GM23248 (cell line): ENCODE data around the gene ARAP1. TPM values are rescaled to one million over a fixed set of nuclear protein-coding genes. Genes with fewer than 3 reads are reported as not detected.

Experiments used
- DNase-seq: peaks from one replicate; pipeline ENCODE4 v3.0.0-alpha.2; 2015
- H2AFZ ChIP-seq: fragments of 200-600 bp; sonication (generic); 2 replicates; pipeline ENCODE4 v1.6.1; 2016; ENCODE audit warnings: antibody characterized with exemption
- H3F3A ChIP-seq: fragments of 200-600 bp; sonication (generic); 2 replicates; pipeline ENCODE4 v1.6.1; 2016; ENCODE audit warnings: mild to moderate bottlenecking, antibody characterized with exemption, mixed run types; ENCODE audit not compliant: insufficient read depth
- H3K27ac ChIP-seq: fragments of 200-600 bp; sonication (generic); 2 replicates; pipeline ENCODE4 v1.5.1; 2016; ENCODE audit warnings: mild to moderate bottlenecking
- H3K27me3 ChIP-seq: fragments of 200-600 bp; sonication (generic); replicated peaks from 2 replicates; pipeline ENCODE4 v1.6.1; 2016; ENCODE audit warnings: mild to moderate bottlenecking; ENCODE audit not compliant: insufficient read depth
- H3K36me3 ChIP-seq: fragments of 200-600 bp; sonication (generic); 2 replicates; pipeline ENCODE4 v1.6.1; 2016; ENCODE audit warnings: low read depth, mild to moderate bottlenecking
- H3K4me1 ChIP-seq: fragments of 200-600 bp; sonication (generic); 2 replicates; pipeline ENCODE4 v1.6.1; 2016; ENCODE audit warnings: mild to moderate bottlenecking; ENCODE audit not compliant: insufficient read depth
- H3K4me2 ChIP-seq: fragments of 200-600 bp; sonication (generic); one replicate; pipeline ENCODE4 v1.6.1; 2016; ENCODE audit warnings: mild to moderate bottlenecking; ENCODE audit not compliant: unreplicated experiment
- H3K4me3 ChIP-seq: fragments of 200-600 bp; sonication (generic); 2 replicates; pipeline ENCODE4 v1.5.1; 2016; ENCODE audit warnings: mild to moderate bottlenecking
- H3K79me2 ChIP-seq: fragments of 200-600 bp; sonication (generic); 2 replicates; pipeline ENCODE4 v1.6.1; 2016; ENCODE audit warnings: mild to moderate bottlenecking; ENCODE audit not compliant: insufficient read depth
- H3K9ac ChIP-seq: fragments of 200-600 bp; sonication (generic); 2 replicates; pipeline ENCODE4 v1.6.1; 2016; ENCODE audit warnings: mild to moderate bottlenecking
- H3K9me2 ChIP-seq: fragments of 200-600 bp; sonication (generic); 2 replicates; pipeline ENCODE4 v1.6.1; 2016; ENCODE audit warnings: mixed run types, mild to moderate bottlenecking, moderate library complexity; ENCODE audit not compliant: insufficient read depth
- H3K9me3 ChIP-seq: fragments of 200-600 bp; sonication (generic); one replicate; pipeline ENCODE4 v1.6.1; 2017; ENCODE audit warnings: low read depth
- H4K20me1 ChIP-seq: fragments of 200-600 bp; sonication (generic); 2 replicates; pipeline ENCODE4 v1.6.0; 2016; ENCODE audit not compliant: insufficient read depth
- EZH2 ChIP-seq: fragments of 200-600 bp; sonication (generic); IDR thresholded peaks from 2 replicates; pipeline ENCODE4 v1.6.1; 2018; ENCODE audit warnings: antibody characterized with exemption, mild to moderate bottlenecking; ENCODE audit not compliant: insufficient read depth, poor library complexity, severe bottlenecking
- EZH2phosphoT487 ChIP-seq: fragments of 200-600 bp; sonication (generic); IDR thresholded peaks from 2 replicates; pipeline ENCODE4 v1.6.1; 2018; ENCODE audit warnings: antibody characterized with exemption, moderate library complexity, mild to moderate bottlenecking, low read depth; ENCODE audit not compliant: insufficient read depth
- WGBS, 2 experiments: methylation state at CpG; one replicate each; pipeline ENCODE4 v1.1.6; 2015 to 2017; ENCODE audit warnings: low lambda C conversion rate in 2 of 2, low coverage in 1 of 2; ENCODE audit errors: missing lambda C conversion rate in 2 of 2; 5-methylcytosine and 5-hydroxymethylcytosine counted together
- in situ Hi-C: fragments of 300-500 bp; cut with MboI; formaldehyde crosslinking; loops from 2 replicates; pipeline ENCODE4 v1.15.0; 2020
- polyA plus RNA-seq: library from polyadenylated mRNA; unstranded; fragments of >200 nt; fragmentation: Nextera tagmentation; extraction: Ambion mirVana; gene quantifications from 2 replicates; pipeline ENCODE4 v1.2.1, GENCODE V29; 2016
- total RNA-seq: library from RNA; depleted of rRNA; stranded (reverse); fragments of >200 nt; shearing (Covaris generic); gene quantifications from 2 replicates; pipeline ENCODE4 v1.2.3, GENCODE V29; 2014

The ARAP1 gene
- total and polyA plus RNA-seq, 2 experiments from 2014 or later = 41.5 to 73.9 TPM

DNA sequence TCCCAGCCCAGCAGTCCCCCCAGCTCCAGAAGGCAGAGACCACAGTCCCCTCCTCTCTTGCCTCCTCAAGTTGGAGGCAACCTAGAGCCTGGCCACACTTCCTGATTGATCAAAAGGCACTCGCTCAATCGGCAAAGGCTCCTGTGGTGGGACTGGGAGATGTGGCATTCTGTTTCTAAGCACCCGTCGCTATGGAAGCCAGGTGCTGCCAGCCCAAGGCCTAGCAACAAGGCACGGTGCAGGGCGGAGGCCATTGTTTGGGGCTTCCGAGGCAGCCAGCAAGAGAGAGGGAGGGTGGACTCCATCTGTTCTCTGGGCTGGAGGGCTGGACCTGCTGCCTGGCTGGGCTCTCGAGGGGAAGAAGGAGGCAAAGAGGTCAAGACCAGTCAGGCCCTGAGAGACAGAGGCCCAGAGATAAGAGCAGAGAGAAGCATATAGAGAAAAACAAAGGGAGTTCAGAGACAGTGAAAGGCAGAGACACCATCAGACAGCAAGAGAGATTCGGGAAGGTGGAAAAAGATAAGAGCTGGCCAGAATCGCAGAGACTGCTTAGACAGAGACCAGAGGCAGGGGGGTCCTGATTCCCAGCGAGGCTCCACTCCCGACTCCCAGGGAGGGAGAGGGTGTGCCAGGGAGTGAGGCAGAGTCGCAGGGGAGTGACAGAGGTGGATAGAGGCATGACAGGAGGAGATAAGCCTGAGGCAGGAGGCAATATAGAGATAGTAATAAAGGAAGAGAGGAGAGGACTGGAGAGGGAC, 99.2 kb downstream of the ARAP1 start:
- no peaks in the 10 kb centered on the region for H3K9me3 ChIP-seq
- TF ChIP-seq EZH2phosphoT487 (no peak), EZH2 (no peak)
- no peaks in the 10 kb centered on the region for H4K20me1 ChIP-seq
- no peak for DNase-seq
- 56 to 58% methylated on average over 13 of the region's 13 CpGs for WGBS, 2 experiments
- in situ Hi-C loops = no loop called here
- 0 out of 2 replicates have a peak, but pooled peaks cover 3% of the 10 kb centered on the region for H3K27me3 ChIP-seq
- no peak overlapping the region for H3K4me3 ChIP-seq
- H3K27ac ChIP-seq = no peak overlapping the region
- H3K4me2 ChIP-seq = no peak overlapping the region
- no peaks in the 10 kb centered on the region for H3K4me1 ChIP-seq
- no peaks in the 10 kb centered on the region for H3K79me2 ChIP-seq
- no peak overlapping the region for H3K9ac ChIP-seq
- no peaks in the 10 kb centered on the region for H3F3A ChIP-seq
- no peaks in the 10 kb centered on the region for H3K9me2 ChIP-seq
- no peaks in the 10 kb centered on the region for H3K36me3 ChIP-seq
- no peak overlapping the region for H2AFZ ChIP-seq

DNA sequence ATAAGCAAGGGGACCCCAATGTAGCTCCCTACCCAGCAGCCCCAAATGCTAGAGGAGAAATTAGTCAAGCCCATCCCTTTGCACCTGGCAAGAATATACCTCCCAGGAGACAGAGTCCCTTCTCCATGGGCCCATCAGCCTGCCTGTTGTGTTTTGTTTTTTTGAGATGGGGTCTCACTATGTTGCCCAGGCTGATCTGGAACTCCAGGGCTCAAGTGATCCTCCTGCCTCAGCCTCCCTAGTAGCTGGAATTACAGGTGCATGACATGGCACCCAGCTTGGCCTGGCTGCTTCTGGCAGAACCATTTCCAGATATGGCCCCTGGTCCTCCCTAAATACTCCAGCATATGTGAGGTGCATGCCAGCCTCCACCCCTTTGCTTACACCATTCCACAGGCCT, 100.1 kb downstream of the ARAP1 start:
- in situ Hi-C loops = no loop called here
- Histone ChIP-seq H3K27me3 (0 out of 2 replicates have a peak, but pooled peaks cover 3% of the 10 kb centered on the region), H3K4me3 (no peak overlapping the region), H3K27ac (no peak overlapping the region), H2AFZ (no peak overlapping the region), H3K4me1 (no peaks in the 10 kb centered on the region), H3F3A (no peaks in the 10 kb centered on the region), H3K9ac (no peak overlapping the region), H3K9me2 (no peaks in the 10 kb centered on the region), H3K79me2 (no peaks in the 10 kb centered on the region), H3K36me3 (no peaks in the 10 kb centered on the region), H4K20me1 (no peaks in the 10 kb centered on the region), H3K9me3 (no peaks in the 10 kb centered on the region), H3K4me2 (no peak overlapping the region)
- DNase-seq = no peak
- TF ChIP-seq EZH2phosphoT487 (no peak), EZH2 (no peak)

DNA sequence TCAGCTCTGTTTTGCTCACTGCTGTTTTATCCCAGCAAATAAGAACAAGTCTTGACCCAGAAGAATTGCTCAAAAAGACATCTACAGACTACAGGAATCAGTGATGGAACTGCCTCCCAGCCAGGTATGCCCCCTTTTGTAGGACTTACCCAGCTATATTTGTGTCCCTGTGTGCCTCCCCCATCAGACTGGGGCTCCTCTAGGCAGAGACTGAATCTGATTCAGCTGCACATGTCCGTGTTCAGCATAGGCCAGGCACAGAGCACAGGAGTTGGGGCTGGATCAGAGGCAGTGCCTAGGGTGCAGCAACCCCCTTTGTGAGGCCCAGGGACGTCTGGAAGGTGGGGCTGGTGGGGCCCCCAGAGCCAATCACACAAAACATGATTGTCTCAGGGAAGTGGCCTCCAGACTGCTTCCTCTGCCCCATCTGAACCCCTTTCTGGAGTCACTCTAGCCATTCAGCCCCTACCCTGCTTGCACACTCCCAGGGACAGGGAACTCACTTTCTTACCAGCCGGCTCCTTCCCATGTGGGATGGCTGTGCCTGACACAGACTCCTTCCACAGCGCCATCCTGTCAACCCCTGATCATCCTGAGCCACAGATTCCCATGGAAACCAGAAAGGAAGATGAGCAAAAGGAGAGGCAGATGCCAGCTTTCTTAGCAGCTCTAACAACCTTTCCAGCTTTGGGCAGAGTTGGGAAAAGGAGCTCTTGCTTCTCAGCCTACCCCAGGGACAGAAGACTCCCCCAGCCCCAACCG, 102.8 kb downstream of the ARAP1 start:
- in situ Hi-C loops = no loop called here
- DNase-seq = no peak
- Histone ChIP-seq H3K9ac (no peak overlapping the region), H3K79me2 (no peaks in the 10 kb centered on the region), H3K4me2 (no peak overlapping the region), H3F3A (no peaks in the 10 kb centered on the region), H3K4me1 (no peaks in the 10 kb centered on the region), H4K20me1 (no peaks in the 10 kb centered on the region), H3K36me3 (no peaks in the 10 kb centered on the region), H3K27me3 (no peaks in the 10 kb centered on the region), H3K9me2 (no peaks in the 10 kb centered on the region), H3K9me3 (no peaks in the 10 kb centered on the region), H2AFZ (no peak overlapping the region), H3K4me3 (no peak overlapping the region), H3K27ac (no peak overlapping the region)
- TF ChIP-seq EZH2phosphoT487 (no peak), EZH2 (no peak)
- WGBS, 2 experiments = 59 to 60% methylated on average over 5 of the region's 5 CpGs

DNA sequence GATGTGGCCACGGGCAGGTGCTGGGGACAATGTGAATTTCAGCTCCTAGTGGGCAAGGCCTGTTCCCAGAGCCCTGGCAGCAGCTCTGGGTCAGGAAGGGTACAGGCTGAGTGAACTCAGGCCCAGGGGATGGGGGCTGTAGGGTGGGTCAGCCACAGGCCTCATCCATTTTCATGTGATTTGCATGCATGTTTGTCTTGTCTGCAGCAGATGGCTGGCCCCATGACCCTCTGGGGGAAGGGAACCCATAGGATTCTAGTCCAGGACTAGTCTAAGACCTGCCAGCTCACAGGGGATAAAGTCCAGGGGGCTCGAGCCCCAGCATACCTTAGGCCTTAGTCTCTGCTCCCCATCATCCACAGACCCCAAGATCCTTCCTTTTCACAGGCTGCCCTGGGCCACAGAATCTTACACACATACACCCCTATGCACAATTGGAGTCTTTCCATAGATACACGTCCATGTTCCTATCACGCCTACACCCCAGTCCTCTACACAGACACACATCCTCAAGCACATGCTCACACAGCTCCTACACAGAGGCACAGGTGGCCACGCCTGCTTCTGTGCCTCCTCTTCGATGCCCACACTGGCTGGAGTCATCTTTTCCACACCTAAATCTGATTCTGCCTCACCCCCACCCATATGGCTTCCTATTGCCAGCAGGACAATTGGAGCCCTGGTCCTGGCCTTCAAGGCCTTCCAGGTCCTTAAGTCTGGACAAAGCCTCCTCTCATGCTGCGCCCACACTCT, 103.6 kb downstream of the ARAP1 start:
- H3K9me2 ChIP-seq = no peaks in the 10 kb centered on the region
- H3K9ac ChIP-seq = no peak overlapping the region
- no peaks in the 10 kb centered on the region for H3K27me3 ChIP-seq
- no peak for DNase-seq
- H4K20me1 ChIP-seq = no peaks in the 10 kb centered on the region
- H3K4me1 ChIP-seq = no peaks in the 10 kb centered on the region
- no peaks in the 10 kb centered on the region for H3K9me3 ChIP-seq
- H3K79me2 ChIP-seq = no peaks in the 10 kb centered on the region
- H3F3A ChIP-seq = no peaks in the 10 kb centered on the region; the same call in 1 of the 2 replicates
- WGBS, 2 experiments = 62 to 69% methylated on average over 7 of the region's 7 CpGs
- H3K27ac ChIP-seq = no peak overlapping the region
- H3K4me3 ChIP-seq = no peak overlapping the region
- in situ Hi-C loops = no loop called here
- TF ChIP-seq EZH2 (no peak), EZH2phosphoT487 (no peak)
- H3K36me3 ChIP-seq = no peaks in the 10 kb centered on the region
- H3K4me2 ChIP-seq = no peak overlapping the region
- H2AFZ ChIP-seq = no peak overlapping the region
